NCI-H226 (cell line): ENCODE data around the gene E2F2.
"Not testable (repeated sequence)": the region's sequence is repeated elsewhere in the genome, so short reads cannot be mapped to it uniquely, and the experiment has no call there.

ENCODE experiments used
- DNase-seq: peaks from one replicate; pipeline ENCODE4 v3.0.0-alpha.2; 2015

Gene E2F2

DNA sequence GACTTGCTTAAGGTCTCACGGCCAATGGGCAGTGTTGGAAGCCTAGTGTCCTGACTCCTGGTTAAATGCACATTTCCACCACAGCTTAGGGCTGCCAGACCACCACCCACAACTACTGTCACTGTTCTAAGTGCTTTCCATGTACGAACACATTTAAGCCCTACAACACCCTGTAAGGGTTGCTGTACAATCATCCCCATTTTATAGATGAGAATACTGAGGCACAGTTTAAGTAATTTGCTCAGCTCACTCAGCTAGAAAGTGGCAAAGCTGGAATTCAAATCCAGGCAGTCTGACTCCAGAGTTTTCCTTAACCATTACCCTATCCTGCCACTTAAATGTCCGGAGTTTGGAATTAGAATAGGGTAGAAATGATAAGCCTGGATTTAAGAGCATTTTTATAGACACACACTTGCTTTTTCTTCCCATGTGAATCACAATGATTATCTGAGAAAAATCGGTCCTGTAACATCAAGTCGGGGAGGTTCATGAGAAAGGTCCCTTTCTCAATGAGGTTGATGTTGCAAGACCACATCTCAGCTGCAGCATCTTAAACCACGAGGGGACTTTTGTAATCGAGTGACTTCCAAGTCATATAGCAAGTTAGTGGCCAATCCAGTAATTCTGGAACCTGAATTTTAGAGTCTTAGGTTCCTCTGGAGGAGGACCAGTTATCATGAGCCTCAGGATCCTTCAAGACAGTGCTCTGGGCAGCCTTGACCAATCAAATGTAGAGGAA lies 8.6 kb downstream of the E2F2 start:
- no peak for DNase-seq

GRCh38 chr1:23521588-23521987 lies 9.4 kb downstream of the E2F2 start:
- DNase-seq, result no peak

DNA sequence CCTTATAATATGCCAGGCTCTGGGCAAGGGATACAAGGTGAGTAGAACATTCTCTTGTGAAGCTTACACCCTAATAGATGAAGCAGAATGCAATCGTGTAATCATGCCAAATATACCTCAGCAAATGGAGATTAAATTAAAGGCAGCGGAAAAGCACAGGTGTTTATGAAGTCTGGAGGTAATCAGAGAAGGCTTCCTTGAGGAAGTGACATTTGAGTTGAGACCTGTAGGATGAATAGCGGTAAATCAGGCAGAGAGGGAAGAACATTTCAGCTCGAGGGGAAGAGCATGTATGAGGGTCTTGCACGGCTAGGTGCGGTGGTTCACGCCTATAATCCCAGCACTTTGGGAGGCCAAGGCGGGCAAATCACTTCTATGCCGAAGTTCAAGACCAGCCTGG lies 13.5 kb downstream of the E2F2 start:
- no peak for DNase-seq

DNA sequence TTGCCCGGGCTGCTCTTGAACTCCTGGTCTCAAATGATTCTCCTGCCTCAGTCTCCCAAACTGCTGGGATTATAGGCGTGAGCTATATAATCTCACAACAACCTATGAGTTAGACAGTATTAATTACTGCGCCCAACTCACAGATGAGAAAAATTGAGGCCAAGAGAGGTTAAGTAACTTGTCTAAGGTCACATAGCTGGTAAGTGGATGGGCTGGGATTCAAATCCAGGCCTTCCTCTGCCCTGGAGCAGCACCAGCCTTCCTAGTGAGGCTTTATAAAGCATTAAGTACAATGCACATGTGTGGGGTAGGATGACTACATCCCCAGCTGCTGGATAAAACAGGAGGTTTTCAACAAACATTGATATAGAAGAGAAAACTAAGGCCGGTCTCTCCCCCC lies 15.1 kb downstream of the E2F2 start:
- DNase-seq, result no peak

GRCh38 chr1:23514111-23514679 lies 16.8 kb downstream of the E2F2 start:
- no peak for DNase-seq

DNA sequence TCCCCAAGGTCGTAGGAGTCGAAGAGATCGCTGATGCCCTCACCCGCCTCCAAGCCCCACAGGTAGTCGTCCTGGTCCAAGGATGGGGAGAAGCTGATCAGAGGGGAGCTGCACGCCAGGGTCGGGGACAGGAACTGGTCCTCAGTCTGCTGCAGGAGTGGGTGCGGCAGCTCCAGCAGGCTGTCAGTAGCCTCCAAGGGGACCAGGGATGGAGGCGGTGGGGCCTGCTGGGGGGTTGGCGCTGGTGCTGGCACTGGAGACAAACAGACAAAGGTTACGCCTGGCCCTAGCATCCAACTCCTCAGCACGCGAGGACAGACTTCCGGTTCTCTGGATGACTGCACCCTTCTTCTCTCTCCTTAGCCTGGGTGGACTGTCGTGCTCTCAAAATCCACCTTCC lies 21.1 kb downstream of the E2F2 start:
- no peak for DNase-seq

DNA sequence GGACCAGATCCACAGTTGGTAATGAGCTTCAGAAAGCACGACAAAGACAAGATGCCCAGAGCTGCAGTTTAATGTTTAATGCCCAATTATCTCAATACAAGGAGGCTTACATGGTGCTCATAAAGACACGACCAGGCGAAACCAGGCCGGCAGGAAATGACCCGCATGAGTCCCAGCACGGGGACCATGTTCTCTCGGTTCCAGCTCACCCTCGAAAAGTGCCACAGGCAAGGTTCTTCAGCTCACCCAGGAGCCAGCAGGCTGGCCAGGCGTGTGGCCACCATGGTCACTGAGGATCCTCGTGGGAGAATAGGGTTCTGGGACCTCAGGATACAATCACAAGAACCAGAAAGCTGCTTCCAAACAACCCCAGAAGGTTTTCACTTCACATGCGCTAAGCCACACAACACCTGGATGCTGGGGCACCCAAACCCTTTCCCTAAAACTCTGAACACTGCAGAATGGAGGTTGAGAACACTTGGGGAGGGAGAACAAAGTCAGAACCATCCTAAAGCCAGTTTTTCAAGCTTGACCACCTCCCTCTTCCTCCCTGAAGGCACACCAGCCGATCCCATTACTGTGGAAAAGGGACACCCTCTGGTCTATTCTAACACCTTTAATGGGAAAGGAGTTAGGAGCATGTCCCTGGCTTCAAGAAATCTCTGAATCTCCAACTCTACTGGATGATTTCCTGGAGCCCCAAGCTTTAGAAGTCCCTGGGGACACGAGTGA lies 24.5 kb downstream of the E2F2 start:
- DNase-seq, result no peak

- DNase-seq, result no peak
Observed at GRCh38 chr1:23505851-23506250, 25.2 kb downstream of the E2F2 start.

DNA sequence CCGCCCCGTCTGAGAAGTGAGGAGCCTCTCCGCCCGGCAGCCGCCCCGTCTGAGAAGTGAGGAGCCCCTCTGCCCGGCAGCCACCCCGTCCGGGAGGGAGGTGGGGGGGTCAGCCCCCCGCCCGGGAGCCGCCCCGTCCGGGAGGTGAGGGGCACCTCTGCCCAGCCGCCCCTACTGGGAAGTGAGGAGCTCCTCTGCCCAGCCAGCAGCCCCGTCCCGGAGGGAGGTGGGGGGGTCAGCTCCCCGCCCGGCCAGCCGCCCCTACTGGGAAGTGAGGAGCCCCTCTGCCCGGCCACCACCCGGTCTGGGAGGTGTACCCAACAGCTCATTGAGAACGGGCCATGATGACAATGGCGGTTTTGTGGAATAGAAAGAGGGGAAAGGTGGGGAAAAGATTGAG lies 26.9 kb downstream of the E2F2 start:
- not testable (repeated sequence) for DNase-seq

GRCh38 chr1:23502951-23503350 lies 28.1 kb downstream of the E2F2 start:
- DNase-seq, result no peak

- no peak for DNase-seq
Observed at GRCh38 chr1:23500466-23500865, 30.6 kb downstream of the E2F2 start.

DNA sequence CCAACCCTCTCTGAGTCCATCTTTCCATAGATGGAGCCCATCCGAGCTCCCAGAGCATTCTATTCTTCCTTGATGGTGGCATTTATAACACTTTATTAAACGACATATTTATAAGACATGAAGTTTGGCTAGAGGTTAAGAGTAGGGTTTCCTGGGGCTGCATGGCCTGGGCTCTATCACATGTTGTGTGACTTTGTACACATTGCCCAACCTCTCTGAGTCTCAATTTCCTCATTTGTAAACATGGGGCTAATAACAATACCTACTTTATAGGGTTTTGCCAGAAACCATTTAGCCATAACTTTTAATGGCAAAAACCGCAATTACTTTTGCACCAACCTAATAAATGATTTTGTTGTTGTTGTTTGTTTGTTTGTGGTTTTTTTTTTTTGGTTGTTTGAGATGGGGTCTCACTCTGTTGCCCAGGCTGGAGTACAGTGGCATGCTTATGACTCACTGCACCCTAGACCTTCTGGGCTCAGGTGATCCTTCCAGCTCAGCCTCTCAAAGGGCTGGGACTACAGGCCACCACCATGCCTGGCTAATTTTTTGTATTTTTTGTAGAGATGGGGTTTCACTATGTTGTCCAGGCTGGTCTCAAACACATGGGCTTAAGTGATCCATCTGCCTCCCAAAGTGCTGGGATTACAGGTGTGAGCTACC lies 33.1 kb downstream of the E2F2 start:
- no peak for DNase-seq

DNA sequence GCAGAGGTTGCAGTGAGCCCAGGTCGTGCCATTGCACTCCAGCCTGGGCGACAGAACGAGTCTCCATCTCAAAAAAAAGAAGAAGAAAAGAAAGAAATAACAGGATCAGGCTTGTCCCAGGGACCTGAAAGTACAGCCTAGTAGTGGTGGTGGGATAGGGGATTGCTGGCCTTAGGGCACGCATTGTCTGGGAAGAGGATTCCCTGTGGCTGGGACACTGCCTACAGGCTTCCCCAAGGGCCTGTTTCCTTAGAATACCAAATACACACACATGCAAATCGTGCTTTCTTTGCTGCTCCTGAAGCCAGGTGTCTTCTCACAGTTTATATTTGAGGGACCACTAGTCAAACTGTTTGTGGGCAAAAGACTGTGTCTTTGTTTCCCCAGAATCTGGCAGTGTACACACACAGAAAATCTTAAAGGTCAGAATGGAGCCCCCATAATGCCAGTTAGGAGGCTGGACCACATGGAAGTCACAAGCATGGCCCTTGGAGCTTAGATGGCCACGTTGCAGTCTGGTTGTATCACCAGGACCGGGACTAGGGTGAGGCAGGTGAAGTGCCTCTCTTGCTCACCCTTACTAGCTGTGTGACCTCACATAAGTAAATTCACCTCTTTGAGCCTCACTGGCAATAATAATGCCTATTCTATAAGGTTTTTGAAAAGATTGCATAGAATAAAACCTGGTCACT lies 34.4 kb downstream of the E2F2 start:
- DNase-seq, result no peak

- not testable (repeated sequence) for DNase-seq
Observed at GRCh38 chr1:23494836-23495235, 36.2 kb downstream of the E2F2 start.

GRCh38 chr1:23492776-23493175 lies 38.3 kb downstream of the E2F2 start:
- DNase-seq, result not testable (repeated sequence)

DNA sequence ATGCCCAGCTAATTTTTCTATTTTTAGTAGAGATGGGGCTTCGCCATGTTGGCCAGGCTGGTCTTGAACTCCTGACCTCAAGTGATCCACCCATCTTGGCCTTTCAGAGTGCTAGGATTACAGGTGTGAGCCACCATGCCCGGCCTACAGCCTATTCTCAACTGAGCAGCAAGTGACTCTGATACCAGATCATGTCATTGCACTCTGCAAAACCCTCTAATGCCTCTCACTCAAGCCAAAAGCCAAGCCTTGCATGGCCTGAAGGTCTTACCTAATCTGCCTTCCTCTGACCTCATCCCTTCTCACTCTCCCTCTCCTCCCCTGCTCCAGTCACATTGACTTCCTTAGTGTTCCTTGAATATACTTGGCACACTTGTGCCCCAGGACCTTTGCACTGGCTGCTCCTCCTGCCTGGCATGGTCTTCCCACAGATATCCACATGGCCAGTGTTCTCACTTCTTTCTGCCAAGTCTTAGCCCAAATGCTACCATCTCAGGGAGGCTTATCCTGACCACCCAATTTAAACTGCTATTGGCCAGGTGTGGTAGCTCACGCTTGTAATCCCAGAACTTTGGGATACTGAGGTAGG lies 38.8 kb downstream of the E2F2 start:
- no peak for DNase-seq

- no peak for DNase-seq
Observed at GRCh38 chr1:23489842-23490241, 41.2 kb downstream of the E2F2 start.

GRCh38 chr1:23485002-23485332 lies 46.1 kb downstream of the E2F2 start:
- no peak for DNase-seq

DNA sequence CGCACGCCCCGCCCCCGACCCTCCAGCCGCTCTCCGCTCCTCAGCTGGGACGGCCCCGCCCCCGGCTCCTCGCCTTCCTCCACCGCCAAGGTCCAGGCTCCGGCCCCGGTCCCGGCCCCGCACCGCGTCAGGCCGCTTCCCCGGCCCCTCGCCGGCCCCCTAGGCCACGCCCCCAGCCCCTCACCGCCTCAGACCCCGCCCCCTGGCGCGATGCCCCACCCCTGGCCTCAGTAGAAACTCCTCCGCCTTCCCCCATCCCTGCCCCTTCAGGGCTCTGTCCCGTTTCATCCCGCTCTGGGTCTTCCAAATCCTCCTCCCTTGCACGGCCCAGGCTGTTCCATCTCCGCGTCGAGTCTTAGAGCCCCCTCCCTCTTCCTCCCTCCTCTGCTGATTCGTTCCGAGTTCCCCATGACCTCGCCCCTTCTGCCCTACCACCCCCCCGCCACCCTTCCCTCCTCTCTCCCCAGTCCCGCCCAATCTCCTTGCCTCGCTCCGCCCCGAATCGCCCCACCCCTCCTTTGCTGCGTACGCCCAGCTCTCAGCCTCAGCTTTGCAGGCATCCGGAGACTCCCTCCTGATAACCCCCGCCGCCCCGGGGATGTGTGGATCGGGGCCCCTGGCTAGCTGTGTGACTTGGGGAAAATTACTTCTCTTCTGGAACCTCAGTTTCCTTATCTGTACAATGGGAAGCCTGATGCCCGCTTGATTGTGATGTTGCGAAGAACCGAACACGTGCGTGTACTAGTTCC lies 46.6 kb downstream of the E2F2 start:
- DNase-seq, result peak; percentile 90

DNA sequence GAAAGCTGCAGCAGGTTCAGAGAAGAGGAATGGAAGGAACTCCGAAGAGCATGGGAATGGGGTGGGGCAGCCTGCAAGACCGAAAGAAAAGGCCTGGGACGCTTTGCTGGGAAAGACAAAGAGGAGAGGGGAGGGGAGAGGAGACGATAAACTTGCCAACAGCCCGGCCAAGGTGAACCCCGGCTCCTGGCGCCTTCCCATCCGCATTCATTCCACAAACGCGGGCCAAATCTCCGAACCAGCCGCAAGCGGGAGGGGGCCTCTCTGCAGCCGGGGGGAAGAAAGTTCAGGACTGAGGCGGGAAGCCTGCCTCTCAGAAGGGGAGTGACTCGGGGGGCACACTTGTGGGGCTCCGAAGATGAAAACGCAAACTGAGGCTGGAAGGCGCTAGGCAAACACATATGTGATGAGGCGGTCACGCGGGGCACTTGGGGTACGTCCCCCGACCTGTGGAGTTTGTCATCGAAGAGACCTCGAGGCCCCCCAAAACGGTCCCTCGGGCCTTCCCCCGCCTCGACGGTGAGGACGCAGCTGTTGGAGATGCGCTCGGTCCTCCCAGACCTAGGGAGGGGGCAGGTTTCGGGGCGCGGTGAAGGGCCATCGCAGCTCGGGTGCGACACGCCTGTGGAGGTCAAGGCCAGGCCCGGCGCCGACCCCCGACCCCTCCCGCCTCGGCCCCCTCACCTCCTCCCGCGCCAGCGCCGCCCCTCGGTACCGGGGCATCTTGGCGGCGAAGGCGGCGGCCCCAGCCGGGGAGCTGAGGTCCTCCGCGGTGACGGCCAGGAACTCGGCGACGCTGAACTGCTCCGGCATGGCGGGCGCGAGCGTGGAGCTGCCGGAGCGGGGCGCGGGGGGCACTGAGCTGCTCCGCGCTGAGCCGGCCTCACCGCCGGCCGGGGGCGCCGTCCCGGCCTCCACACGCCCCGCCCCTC lies 47.4 kb downstream of the E2F2 start, which contains the start of gene ASAP3:
ASAP3 (minus strand) TSS at position 859 of the 932 bp plus-strand sequence; CDS start at position 813, 46 bp downstream.
- no peak for DNase-seq

DNA sequence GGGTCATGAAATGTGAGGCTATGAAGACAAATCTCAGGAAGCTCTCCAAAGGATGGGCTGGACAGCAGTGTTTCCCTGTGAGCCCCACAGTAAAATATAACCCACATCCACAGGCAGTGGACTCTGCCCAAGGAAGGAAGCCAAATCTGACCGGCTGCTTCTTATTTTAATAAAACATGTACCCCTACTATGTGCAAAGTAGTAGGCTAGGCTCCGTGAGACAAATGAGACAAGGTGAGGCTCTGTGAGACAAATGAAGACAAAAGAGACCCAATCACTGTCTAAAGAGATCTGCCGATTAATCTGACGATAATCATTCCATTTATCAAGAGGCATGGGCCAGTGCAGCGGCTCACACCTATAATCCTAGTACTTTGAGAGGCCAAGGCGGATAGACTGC lies 49.1 kb downstream of the E2F2 start:
- DNase-seq, result no peak
